WTC11 (cell line): ENCODE data around the gene EDARADD. TPM values are rescaled to one million over a fixed set of nuclear protein-coding genes. Genes with fewer than 3 reads are reported as not detected.
A peak's percentile ranks its signal among the peaks of the same experiment; 100 is the strongest.

Experiments used
- ATAC-seq: fragments of 200-7000 bp; cut with Tn5 transposase; 2 replicates; pipeline ENCODE4 v1.10.0; 2021; ENCODE audit warnings: mild to moderate bottlenecking, moderate library complexity
- CTCF ChIA-PET: fragments of 300-600 bp; sonication (Branson Sonifier 250); formaldehyde crosslinking; loops from one replicate; lab custom pipeline; 2021; ENCODE audit warnings: antibody characterized with exemption; lab: Charles Lee
- POLR2A ChIA-PET: fragments of 350-600 bp; sonication (Branson Sonifier 250); formaldehyde crosslinking; loops from one replicate; lab custom pipeline; 2021; ENCODE audit warnings: antibody characterized with exemption; lab: Charles Lee
- DNase-seq: peaks from one replicate; pipeline ENCODE4 v3.0.0; 2021; ENCODE audit warnings: low spot score
- H3K27ac Mint-ChIP-seq: 2 replicates; pipeline ENCODE4 v1.8.0; 2021; ENCODE audit warnings: mixed read lengths
- H3K27me3 Mint-ChIP-seq: 2 replicates; pipeline ENCODE4 v1.8.0; 2021; ENCODE audit warnings: low read depth, mild to moderate bottlenecking, moderate library complexity, mixed read lengths
- H3K36me3 Mint-ChIP-seq: 2 replicates; pipeline ENCODE4 v1.8.0; 2021; ENCODE audit warnings: mixed read lengths
- H3K4me1 Mint-ChIP-seq: 2 replicates; pipeline ENCODE4 v1.8.0; 2022; ENCODE audit warnings: mixed read lengths
- H3K4me3 Mint-ChIP-seq: 2 replicates; pipeline ENCODE4 v1.8.0; 2021; ENCODE audit warnings: mild to moderate bottlenecking, moderate library complexity, mixed read lengths
- H3K9me3 Mint-ChIP-seq: 2 replicates; pipeline ENCODE4 v1.8.0; 2021; ENCODE audit warnings: mixed read lengths
- AR ChIP-seq: fragments of 250-450 bp; sonication (Bioruptor Pico); IDR thresholded peaks from 2 replicates; pipeline ENCODE4 v1.9.0; 2021; ENCODE audit warnings: mild to moderate bottlenecking
- CREB1 ChIP-seq: sonication (generic); formaldehyde crosslinking; IDR thresholded peaks from 2 replicates; pipeline ENCODE4 v1.8.0; 2023; ENCODE audit warnings: mild to moderate bottlenecking, missing genetic modification reagents
- E2F1 ChIP-seq: sonication (generic); formaldehyde crosslinking; IDR thresholded peaks from 2 replicates; pipeline ENCODE4 v1.8.0; 2022; ENCODE audit warnings: mild to moderate bottlenecking, missing genetic modification reagents
- EMX1 ChIP-seq: fragments of 250-450 bp; sonication (Bioruptor Pico); IDR thresholded peaks from 2 replicates; pipeline ENCODE4 v1.8.0; 2021; ENCODE audit warnings: mild to moderate bottlenecking
- ERG ChIP-seq: fragments of 250-450 bp; sonication (Bioruptor Pico); IDR thresholded peaks from 2 replicates; pipeline ENCODE4 v1.8.0; 2021; ENCODE audit warnings: mild to moderate bottlenecking
- FOXP4 ChIP-seq: sonication (generic); formaldehyde crosslinking; IDR thresholded peaks from 2 replicates; pipeline ENCODE4 v1.8.0; 2022; ENCODE audit warnings: mild to moderate bottlenecking, missing genetic modification reagents
- GABPB1 ChIP-seq: sonication (generic); formaldehyde crosslinking; IDR thresholded peaks from 2 replicates; pipeline ENCODE4 v1.8.1; 2023; ENCODE audit warnings: mild to moderate bottlenecking, missing genetic modification reagents
- GRHL2 ChIP-seq: fragments of 250-450 bp; sonication (Bioruptor Pico); IDR thresholded peaks from 2 replicates; pipeline ENCODE4 v1.8.0; 2022; ENCODE audit warnings: mild to moderate bottlenecking, moderate library complexity; ENCODE audit not compliant: insufficient replicate concordance, severe bottlenecking
- HMGA2 ChIP-seq: fragments of 250-450 bp; sonication (Bioruptor Pico); IDR thresholded peaks from 2 replicates; pipeline ENCODE4 v1.4.0; 2021; ENCODE audit warnings: mild to moderate bottlenecking, moderate library complexity
- MXD4 ChIP-seq: fragments of 250-450 bp; sonication (Bioruptor Pico); IDR thresholded peaks from 2 replicates; pipeline ENCODE4 v1.8.0; 2021; ENCODE audit warnings: mild to moderate bottlenecking, moderate library complexity, borderline replicate concordance
- NFE2L1 ChIP-seq: sonication (generic); formaldehyde crosslinking; IDR thresholded peaks from 2 replicates; pipeline ENCODE4 v1.8.1; 2023; ENCODE audit warnings: missing genetic modification reagents
- NR2C2 ChIP-seq: sonication (generic); formaldehyde crosslinking; IDR thresholded peaks from 2 replicates; pipeline ENCODE4 v1.8.0; 2022; ENCODE audit warnings: mild to moderate bottlenecking, missing genetic modification reagents
- SOX15 ChIP-seq: fragments of 250-450 bp; sonication (Bioruptor Pico); IDR thresholded peaks from 2 replicates; pipeline ENCODE4 v1.9.0; 2021; ENCODE audit warnings: mild to moderate bottlenecking
- TEAD1 ChIP-seq: sonication (generic); formaldehyde crosslinking; IDR thresholded peaks from 2 replicates; pipeline ENCODE4 v1.8.0; 2022; ENCODE audit warnings: mild to moderate bottlenecking, missing genetic modification reagents
- ZBTB21 ChIP-seq: sonication (generic); formaldehyde crosslinking; IDR thresholded peaks from 2 replicates; pipeline ENCODE4 v1.8.1; 2023; ENCODE audit warnings: mild to moderate bottlenecking, missing genetic modification reagents, borderline replicate concordance
- ZNF232 ChIP-seq: sonication (generic); formaldehyde crosslinking; IDR thresholded peaks from 2 replicates; pipeline ENCODE4 v1.8.0; 2022; ENCODE audit warnings: mild to moderate bottlenecking, missing genetic modification reagents
- ZNF317 ChIP-seq: sonication (generic); formaldehyde crosslinking; IDR thresholded peaks from 2 replicates; pipeline ENCODE4 v1.8.1; 2023; ENCODE audit warnings: low read depth, mild to moderate bottlenecking, moderate library complexity, missing genetic modification reagents, borderline replicate concordance
- ZNF396 ChIP-seq: fragments of 250-450 bp; sonication (Bioruptor Pico); IDR thresholded peaks from 2 replicates; pipeline ENCODE4 v1.8.0; 2021; ENCODE audit warnings: mild to moderate bottlenecking, moderate library complexity, borderline replicate concordance
- ZNF416 ChIP-seq: fragments of 250-450 bp; sonication (Bioruptor Pico); IDR thresholded peaks from 2 replicates; pipeline ENCODE4 v1.9.0; 2021; ENCODE audit warnings: mild to moderate bottlenecking, inconsistent platforms
- ZNF425 ChIP-seq: fragments of 250-450 bp; sonication (Bioruptor Pico); conservative IDR thresholded peaks from 2 replicates; pipeline ENCODE4 v1.9.0; 2021; ENCODE audit warnings: mild to moderate bottlenecking
- total RNA-seq: library from RNA; stranded (reverse); gene quantifications from 3 replicates; pipeline ENCODE4 v1.2.3, GENCODE V29; 2021

The EDARADD gene
- total RNA-seq, 1 experiment from 2014 or later, result 5.0 TPM

DNA sequence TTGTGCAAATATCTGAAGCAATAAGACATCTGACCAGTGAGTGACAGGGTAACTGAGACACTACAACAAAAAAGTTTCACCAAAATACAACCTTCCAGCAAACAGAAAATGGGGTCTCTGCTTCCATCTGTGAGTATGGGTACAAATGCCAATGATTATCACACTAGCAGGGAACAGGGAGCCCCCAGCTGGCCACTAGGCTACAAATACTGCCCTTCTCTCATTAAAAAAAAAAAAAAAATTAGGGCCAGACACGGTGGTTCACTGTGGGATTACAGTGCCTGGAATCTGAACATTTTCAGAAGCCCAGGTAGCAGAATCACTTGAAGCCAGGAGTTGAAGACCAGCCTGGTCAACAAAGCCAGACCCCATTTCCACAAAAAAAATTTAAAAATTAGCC, 48.4 kb upstream of the EDARADD start:
- peak; percentile 61 for ATAC-seq
- CTCF ChIA-PET, result interaction anchor here (0.6 to 0.9 kb wide), 2 partner anchors 39 to 671 kb away, joined by 3 to 4 read pairs; no protein-coding TSS in a partner anchor
- H3K27ac Mint-ChIP-seq, result no peak overlapping the region
- no peak for DNase-seq
- TF ChIP-seq CREB1 (CRISPR knock-in tag), result no peak
- no peak for TF ChIP-seq ZBTB21 (CRISPR knock-in tag)
- no peak for TF ChIP-seq SOX15 (CRISPR knock-in tag)
- no peak for TF ChIP-seq NFE2L1 (CRISPR knock-in tag)
- TF ChIP-seq HMGA2 (CRISPR knock-in tag), result no peak
- TF ChIP-seq GRHL2, result no peak
- TF ChIP-seq MXD4, result no peak
- no peak for TF ChIP-seq FOXP4
- TF ChIP-seq ZNF425 (CRISPR knock-in tag), result no peak
- TF ChIP-seq ZNF416 (CRISPR knock-in tag), result no peak
- TF ChIP-seq ZNF232 (CRISPR knock-in tag), result no peak
- no peak for TF ChIP-seq ERG
- TF ChIP-seq EMX1 (CRISPR knock-in tag), result no peak
- TF ChIP-seq TEAD1, result no peak
- TF ChIP-seq NR2C2, result no peak
- no peak for TF ChIP-seq GABPB1
- TF ChIP-seq E2F1 (CRISPR knock-in tag), result no peak
- TF ChIP-seq ZNF317 (CRISPR knock-in tag), result no peak
- no peak for TF ChIP-seq ZNF396 (CRISPR knock-in tag)
- no peak for TF ChIP-seq AR
- no peaks in the 10 kb centered on the region for H3K27me3 Mint-ChIP-seq
- no peaks in the 10 kb centered on the region for H3K9me3 Mint-ChIP-seq
- H3K4me1 Mint-ChIP-seq, result peaks cover 13% of the 10 kb centered on the region
- POLR2A ChIA-PET, result interaction anchor here (0.5 kb wide), 1 partner anchor 66 kb away, joined by 5 read pairs; no protein-coding TSS in a partner anchor
- no peak overlapping the region for H3K4me3 Mint-ChIP-seq
- H3K36me3 Mint-ChIP-seq, result no peaks in the 10 kb centered on the region
